Lower leg skin (tissue), 3 donors: Measurements from ENCODE around the gene RAPGEF4.

Experiments
- POLR2A ChIP-seq, 2 donors: fragments of 450-650 bp; IDR thresholded peaks; one replicate each; pipeline ENCODE4 v1.6.1; 2016 to 2017; ENCODE audit warnings: antibody characterized with exemption in 2 of 2, mild to moderate bottlenecking in 1 of 2, moderate library complexity in 1 of 2
- TF ChIP-seq, protein P1 (sequence below), 3 donors: fragments of 450-650 bp; IDR thresholded peaks; one replicate each; pipeline ENCODE4 v1.5.1; 2016; ENCODE audit warnings: antibody characterized with exemption in 3 of 3, mild to moderate bottlenecking in 3 of 3, moderate library complexity in 2 of 3

DNA sequence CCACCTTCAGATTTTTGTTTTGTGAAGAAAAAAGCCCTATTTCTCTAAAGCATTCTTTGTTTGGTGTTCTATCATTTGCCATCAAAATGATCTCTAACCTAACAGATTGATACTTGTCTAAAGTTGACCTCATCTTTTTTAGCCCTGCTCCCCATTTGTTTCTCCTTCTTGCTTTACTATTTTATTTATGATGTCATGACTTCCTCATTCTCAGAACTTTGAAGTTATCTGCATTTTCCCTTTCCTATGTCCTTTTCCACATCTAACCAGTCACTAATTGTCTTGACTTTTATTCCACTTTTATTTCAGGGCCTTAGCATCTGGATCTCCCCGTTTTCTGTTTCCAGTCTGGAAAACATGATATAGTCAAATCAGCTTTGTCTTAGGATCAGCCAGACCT lies 8.3 kb downstream of the RAPGEF4 start:
- TF ChIP-seq, protein P1, sequence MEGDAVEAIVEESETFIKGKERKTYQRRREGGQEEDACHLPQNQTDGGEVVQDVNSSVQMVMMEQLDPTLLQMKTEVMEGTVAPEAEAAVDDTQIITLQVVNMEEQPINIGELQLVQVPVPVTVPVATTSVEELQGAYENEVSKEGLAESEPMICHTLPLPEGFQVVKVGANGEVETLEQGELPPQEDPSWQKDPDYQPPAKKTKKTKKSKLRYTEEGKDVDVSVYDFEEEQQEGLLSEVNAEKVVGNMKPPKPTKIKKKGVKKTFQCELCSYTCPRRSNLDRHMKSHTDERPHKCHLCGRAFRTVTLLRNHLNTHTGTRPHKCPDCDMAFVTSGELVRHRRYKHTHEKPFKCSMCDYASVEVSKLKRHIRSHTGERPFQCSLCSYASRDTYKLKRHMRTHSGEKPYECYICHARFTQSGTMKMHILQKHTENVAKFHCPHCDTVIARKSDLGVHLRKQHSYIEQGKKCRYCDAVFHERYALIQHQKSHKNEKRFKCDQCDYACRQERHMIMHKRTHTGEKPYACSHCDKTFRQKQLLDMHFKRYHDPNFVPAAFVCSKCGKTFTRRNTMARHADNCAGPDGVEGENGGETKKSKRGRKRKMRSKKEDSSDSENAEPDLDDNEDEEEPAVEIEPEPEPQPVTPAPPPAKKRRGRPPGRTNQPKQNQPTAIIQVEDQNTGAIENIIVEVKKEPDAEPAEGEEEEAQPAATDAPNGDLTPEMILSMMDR (IDR thresholded peaks at IDR 0.05), result no peak
- no peak for TF ChIP-seq POLR2A (IDR thresholded peaks at IDR 0.05)
